K562 (cell line): ENCODE results near the gene OR52E4. TPM values are rescaled to one million over a fixed set of nuclear protein-coding genes. Genes with fewer than 3 reads are reported as not detected.

ENCODE experiments used
- ATAC-seq: fragments of 200-7000 bp; cut with Tn5 transposase; 3 replicates; pipeline ENCODE4 v1.9.1; 2020; ENCODE audit warnings: moderate library complexity
- BruUV-seq: library from RNA; stranded (reverse); fragments of 400-500 nt; replicated peaks from 2 replicates; lab custom pipeline; 2021; lab: Mats Ljungman, UMichigan
- CTCF ChIA-PET: fragments of 300-600 bp; formaldehyde crosslinking; extraction: SDS; loops from one replicate; lab custom pipeline; 2021; ENCODE audit warnings: low intra/inter-chr PET ratio; lab: Yijun Ruan, JAX
- POLR2A ChIA-PET: fragments of 300-600, 350-650 bp; sonication (Branson Sonifier 250); formaldehyde crosslinking; extraction: SDS; loops from one replicate; lab custom pipeline; 2021; ENCODE audit warnings: antibody characterized with exemption, inconsistent platforms; lab: Yijun Ruan, JAX
- DNase-seq, 4 experiments: peaks; one replicate each; pipeline versions ENCODE4 v3.0.0 to v3.0.0-alpha.2; 2011 to 2018; ENCODE audit warnings: low spot score in 3 of 4, mixed read lengths in 3 of 4; ENCODE audit errors: extremely low read depth in 1 of 4
- FAIRE-seq: peaks from 2 replicates; lab custom pipeline; 2011; peaks lifted over from hg19 to GRCh38; lab: Jason Lieb, UNC
- H2AFZ ChIP-seq: 2 replicates; pipeline ENCODE4 v1.6.0; 2011; ENCODE audit warnings: low read depth, low read length, control low read depth, inconsistent platforms
- H3K27ac ChIP-seq: fragments of 200-600 bp; 3 replicates; pipeline ENCODE4 v1.8.0; 2011; ENCODE audit warnings: low read depth, mild to moderate bottlenecking, control low read depth, inconsistent platforms, low read length, moderate library complexity, mixed read lengths; ENCODE audit errors: extremely low read depth
- H3K27me3 ChIP-seq, 2 experiments: fragments of 300-600 bp in 1 of 2; 2 replicates in 1 of 2; 3 replicates in 1 of 2; pipeline versions ENCODE4 v1.6.0 to v1.8.0; 2011; ENCODE audit warnings: inconsistent platforms in 2 of 2, low read length in 2 of 2, mild to moderate bottlenecking in 1 of 2, mixed read lengths in 1 of 2, moderate library complexity in 1 of 2; ENCODE audit not compliant: control insufficient read depth in 2 of 2, insufficient read depth in 2 of 2
- H3K36me3 ChIP-seq: fragments of 300-600 bp; 3 replicates; pipeline ENCODE4 v1.8.0; 2011; ENCODE audit warnings: mild to moderate bottlenecking, low read length, inconsistent platforms; ENCODE audit not compliant: control insufficient read depth, insufficient read depth
- H3K4me1 ChIP-seq, 2 experiments: fragments of 200-600 bp in 1 of 2; replicated peaks in 1 of 2; 2 replicates in 1 of 2; 3 replicates in 1 of 2; pipeline versions ENCODE4 v1.5.1 to v1.8.0; 2011; ENCODE audit warnings: inconsistent platforms in 2 of 2, low read length in 2 of 2, mild to moderate bottlenecking in 1 of 2, mixed read lengths in 1 of 2, moderate library complexity in 1 of 2; ENCODE audit not compliant: control insufficient read depth in 2 of 2, insufficient read depth in 2 of 2
- H3K4me2 ChIP-seq: 2 replicates; pipeline ENCODE4 v1.6.1; 2011; ENCODE audit warnings: low read length, control low read depth, inconsistent platforms, mixed read lengths; ENCODE audit not compliant: insufficient read depth
- H3K4me3 ChIP-seq: fragments of 200-600 bp; sonication (generic), shearing (Covaris generic); 2 replicates; pipeline ENCODE4 v1.5.1; 2016; ENCODE audit warnings: control low read depth, inconsistent platforms
- H3K79me2 ChIP-seq: fragments of 200-600 bp; 3 replicates; pipeline ENCODE4 v1.8.0; 2011; ENCODE audit warnings: low read length, inconsistent platforms; ENCODE audit not compliant: control insufficient read depth, insufficient read depth
- H3K9ac ChIP-seq, 2 experiments: 2 replicates each; pipeline versions ENCODE4 v1.6.0 to v1.6.1; 2011; ENCODE audit warnings: low read depth in 2 of 2, low read length in 2 of 2, control low read depth in 1 of 2, inconsistent platforms in 1 of 2, mild to moderate bottlenecking in 1 of 2, mixed read lengths in 1 of 2; ENCODE audit not compliant: insufficient read depth in 1 of 2
- H3K9me1 ChIP-seq: one replicate; pipeline ENCODE4 v1.6.0; 2011; ENCODE audit warnings: inconsistent platforms, mild to moderate bottlenecking, low read length, moderate library complexity; ENCODE audit not compliant: control insufficient read depth, insufficient read depth
- H3K9me3 ChIP-seq: replicated peaks from 2 replicates; pipeline ENCODE4 v1.5.1; 2011; ENCODE audit warnings: low read depth, low read length, inconsistent platforms; ENCODE audit not compliant: control insufficient read depth, insufficient read depth
- H4K20me1 ChIP-seq: replicated peaks from 2 replicates; pipeline ENCODE4 v1.6.1; 2011; ENCODE audit warnings: low read length, inconsistent platforms, mixed read lengths; ENCODE audit not compliant: control insufficient read depth, insufficient read depth
- ESRRB ChIP-seq: fragments of 250-450 bp; sonication (Bioruptor Pico); IDR thresholded peaks from 2 replicates; pipeline ENCODE4 v1.5.0; 2020; ENCODE audit warnings: mild to moderate bottlenecking, moderate library complexity, borderline replicate concordance
- FOXP1 ChIP-seq: sonication (generic); formaldehyde crosslinking; IDR thresholded peaks from 2 replicates; pipeline ENCODE4 v1.8.0; 2022; ENCODE audit warnings: mild to moderate bottlenecking, missing genetic modification reagents
- HMG20B ChIP-seq: fragments of 250-450 bp; sonication (Bioruptor Pico); IDR thresholded peaks from 2 replicates; pipeline ENCODE4 v1.5.0; 2021; ENCODE audit warnings: mild to moderate bottlenecking
- MTA2 ChIP-seq: fragments of 450-650 bp; IDR thresholded peaks from 2 replicates; pipeline ENCODE4 v1.6.1; 2016; ENCODE audit warnings: low read depth
- NFE2 ChIP-seq: IDR thresholded peaks from 2 replicates; pipeline ENCODE4 v1.6.1; 2014; ENCODE audit warnings: antibody characterized with exemption, low read depth
- NR2F6 ChIP-seq: fragments of 450-650 bp; formaldehyde crosslinking; IDR thresholded peaks from 2 replicates; pipeline ENCODE4 v1.4.0; 2020; ENCODE audit warnings: mild to moderate bottlenecking
- POLR2H ChIP-seq: IDR thresholded peaks from 2 replicates; pipeline ENCODE4 v1.6.1; 2016; ENCODE audit warnings: missing genetic modification characterization, low read depth, mild to moderate bottlenecking, control low read depth, missing compliant biosample characterization, moderate library complexity
- STAG1 ChIP-seq: sonication (generic); formaldehyde crosslinking; IDR thresholded peaks from 2 replicates; pipeline ENCODE4 v1.5.0; 2020; ENCODE audit warnings: missing genetic modification reagents, borderline replicate concordance
- TEAD2 ChIP-seq: fragments of 450-650 bp; IDR thresholded peaks from 2 replicates; pipeline ENCODE4 v1.6.1; 2016; ENCODE audit warnings: missing genetic modification characterization, control low read depth, missing compliant biosample characterization
- ZNF263 ChIP-seq: sonication (generic); formaldehyde crosslinking; IDR thresholded peaks from 2 replicates; pipeline ENCODE4 v1.8.0; 2022; ENCODE audit warnings: mild to moderate bottlenecking, missing genetic modification reagents, borderline replicate concordance
- ZNF354B ChIP-seq: fragments of 250-450 bp; sonication (Bioruptor Pico); IDR thresholded peaks from 2 replicates; pipeline ENCODE4 v1.4.0; 2020
- ZNF583 ChIP-seq: fragments of 250-450 bp; sonication (Bioruptor Pico); IDR thresholded peaks from 2 replicates; pipeline ENCODE4 v1.4.0; 2020
- ZZZ3 ChIP-seq: fragments of 450-650 bp; IDR thresholded peaks from 2 replicates; pipeline ENCODE4 v1.6.1; 2016; ENCODE audit warnings: antibody characterized with exemption, mild to moderate bottlenecking, moderate library complexity
- WGBS: fragments of 100-300 bp; shearing (Covaris generic); methylation state at CpG from one replicate; pipeline ENCODE4 v1.1.6; 2016; ENCODE audit warnings: low coverage, mixed read lengths; ENCODE audit not compliant: insufficient coverage; ENCODE audit errors: missing lambda C conversion rate; 5-methylcytosine and 5-hydroxymethylcytosine counted together
- in situ Hi-C: fragments of 300-500 bp; cut with MboI; formaldehyde crosslinking; loops from 4 replicates; pipeline ENCODE4 v1.15.0; 2018; ENCODE audit warnings: inconsistent platforms, mixed read lengths
- intact Hi-C: fragments of 100-400 bp; cut with micrococcal nuclease; formaldehyde crosslinking; loops from 2 replicates; pipeline ENCODE4 v1.14.2; 2022
- polyA plus RNA-seq, 8 experiments: library from polyadenylated mRNA; depleted of rRNA in 4 of 8; stranded (reverse) in 5 of 8; unstranded in 3 of 8; fragments of >200 nt; fragmentation: Nextera tagmentation in 2 of 8; fragmentation: Illumina TruSeq in 1 of 8; extraction: Ambion mirVana in 2 of 8; extraction: Trizol in 1 of 8; gene quantifications; 2 replicates each; pipeline versions ENCODE4 v1.2.1 to v1.2.3, GENCODE V29; 2011 to 2014; ENCODE audit warnings: inconsistent platforms in 1 of 8, missing spikeins in 1 of 8
- total RNA-seq, 7 experiments: library from RNA; depleted of rRNA in 6 of 7; stranded (reverse); fragments of >200 nt in 6 of 7; fragmentation: Illumina TruSeq in 2 of 7; extraction: Trizol in 2 of 7; gene quantifications; 2 replicates each; pipeline versions ENCODE4 v1.2.1 to v1.2.3, GENCODE V29; 2011 to 2021; ENCODE audit warnings: low replicate concordance in 1 of 7
- TF ChIP-seq, protein P1 (sequence below): IDR thresholded peaks from 3 replicates; pipeline ENCODE4 v1.6.1; 2011; ENCODE audit warnings: borderline replicate concordance, mild to moderate bottlenecking, moderate library complexity; ENCODE audit not compliant: insufficient read length; ENCODE audit errors: extremely low read depth
- TF ChIP-seq, protein P2 (sequence below): sonication (generic); formaldehyde crosslinking; IDR thresholded peaks from 2 replicates; pipeline ENCODE4 v1.8.0; 2023; ENCODE audit warnings: missing genetic modification reagents, mild to moderate bottlenecking, borderline replicate concordance

The OR52E4 gene
- total and polyA plus RNA-seq, 9 of the 15 experiments (the other 6 are each of a cell fraction or from before 2014, with no cell fraction given), result not detected

DNA sequence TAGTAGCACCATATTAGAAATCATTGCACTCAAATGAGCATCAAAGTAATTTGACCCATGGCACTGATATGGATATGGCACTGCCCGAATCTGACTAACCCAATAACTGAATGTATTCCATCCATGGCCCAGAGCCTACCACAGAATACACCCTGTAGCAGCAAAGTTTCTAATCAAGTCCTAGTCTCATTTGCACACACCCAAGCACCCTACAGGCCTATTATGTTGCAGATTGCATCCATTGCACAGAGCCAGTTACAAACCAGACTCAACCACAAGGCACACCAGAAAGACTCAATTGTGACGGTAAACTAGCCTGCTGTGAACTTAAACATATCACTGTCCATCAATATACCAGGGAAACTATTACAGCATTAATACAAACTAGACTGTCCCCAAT is 19.1 kb downstream of the OR52E4 start:
- intact Hi-C loops, result loop anchor here (10.0 kb wide), 1 partner anchor 405 kb away; no protein-coding TSS in a partner anchor
- WGBS, result 0% methylated on average over 2 of the region's 2 CpGs

More for the DNA sequence above, 19.1 kb downstream of the OR52E4 start:
- TF ChIP-seq ESRRB (CRISPR knock-in tag) (no peak), POLR2H (no peak), ZNF263 (CRISPR knock-in tag) (no peak), FOXP1 (CRISPR knock-in tag) (no peak), ZNF354B (CRISPR knock-in tag) (no peak), NFE2 (no peak), STAG1 (CRISPR knock-in tag) (no peak), HMG20B (CRISPR knock-in tag) (no peak), ZNF583 (no peak), NR2F6 (no peak), TEAD2 (tag) (no peak), MTA2 (no peak), ZZZ3 (no peak)
- TF ChIP-seq, protein P1, sequence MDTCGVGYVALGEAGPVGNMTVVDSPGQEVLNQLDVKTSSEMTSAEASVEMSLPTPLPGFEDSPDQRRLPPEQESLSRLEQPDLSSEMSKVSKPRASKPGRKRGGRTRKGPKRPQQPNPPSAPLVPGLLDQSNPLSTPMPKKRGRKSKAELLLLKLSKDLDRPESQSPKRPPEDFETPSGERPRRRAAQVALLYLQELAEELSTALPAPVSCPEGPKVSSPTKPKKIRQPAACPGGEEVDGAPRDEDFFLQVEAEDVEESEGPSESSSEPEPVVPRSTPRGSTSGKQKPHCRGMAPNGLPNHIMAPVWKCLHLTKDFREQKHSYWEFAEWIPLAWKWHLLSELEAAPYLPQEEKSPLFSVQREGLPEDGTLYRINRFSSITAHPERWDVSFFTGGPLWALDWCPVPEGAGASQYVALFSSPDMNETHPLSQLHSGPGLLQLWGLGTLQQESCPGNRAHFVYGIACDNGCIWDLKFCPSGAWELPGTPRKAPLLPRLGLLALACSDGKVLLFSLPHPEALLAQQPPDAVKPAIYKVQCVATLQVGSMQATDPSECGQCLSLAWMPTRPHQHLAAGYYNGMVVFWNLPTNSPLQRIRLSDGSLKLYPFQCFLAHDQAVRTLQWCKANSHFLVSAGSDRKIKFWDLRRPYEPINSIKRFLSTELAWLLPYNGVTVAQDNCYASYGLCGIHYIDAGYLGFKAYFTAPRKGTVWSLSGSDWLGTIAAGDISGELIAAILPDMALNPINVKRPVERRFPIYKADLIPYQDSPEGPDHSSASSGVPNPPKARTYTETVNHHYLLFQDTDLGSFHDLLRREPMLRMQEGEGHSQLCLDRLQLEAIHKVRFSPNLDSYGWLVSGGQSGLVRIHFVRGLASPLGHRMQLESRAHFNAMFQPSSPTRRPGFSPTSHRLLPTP, result no peak
- TF ChIP-seq, protein P2, sequence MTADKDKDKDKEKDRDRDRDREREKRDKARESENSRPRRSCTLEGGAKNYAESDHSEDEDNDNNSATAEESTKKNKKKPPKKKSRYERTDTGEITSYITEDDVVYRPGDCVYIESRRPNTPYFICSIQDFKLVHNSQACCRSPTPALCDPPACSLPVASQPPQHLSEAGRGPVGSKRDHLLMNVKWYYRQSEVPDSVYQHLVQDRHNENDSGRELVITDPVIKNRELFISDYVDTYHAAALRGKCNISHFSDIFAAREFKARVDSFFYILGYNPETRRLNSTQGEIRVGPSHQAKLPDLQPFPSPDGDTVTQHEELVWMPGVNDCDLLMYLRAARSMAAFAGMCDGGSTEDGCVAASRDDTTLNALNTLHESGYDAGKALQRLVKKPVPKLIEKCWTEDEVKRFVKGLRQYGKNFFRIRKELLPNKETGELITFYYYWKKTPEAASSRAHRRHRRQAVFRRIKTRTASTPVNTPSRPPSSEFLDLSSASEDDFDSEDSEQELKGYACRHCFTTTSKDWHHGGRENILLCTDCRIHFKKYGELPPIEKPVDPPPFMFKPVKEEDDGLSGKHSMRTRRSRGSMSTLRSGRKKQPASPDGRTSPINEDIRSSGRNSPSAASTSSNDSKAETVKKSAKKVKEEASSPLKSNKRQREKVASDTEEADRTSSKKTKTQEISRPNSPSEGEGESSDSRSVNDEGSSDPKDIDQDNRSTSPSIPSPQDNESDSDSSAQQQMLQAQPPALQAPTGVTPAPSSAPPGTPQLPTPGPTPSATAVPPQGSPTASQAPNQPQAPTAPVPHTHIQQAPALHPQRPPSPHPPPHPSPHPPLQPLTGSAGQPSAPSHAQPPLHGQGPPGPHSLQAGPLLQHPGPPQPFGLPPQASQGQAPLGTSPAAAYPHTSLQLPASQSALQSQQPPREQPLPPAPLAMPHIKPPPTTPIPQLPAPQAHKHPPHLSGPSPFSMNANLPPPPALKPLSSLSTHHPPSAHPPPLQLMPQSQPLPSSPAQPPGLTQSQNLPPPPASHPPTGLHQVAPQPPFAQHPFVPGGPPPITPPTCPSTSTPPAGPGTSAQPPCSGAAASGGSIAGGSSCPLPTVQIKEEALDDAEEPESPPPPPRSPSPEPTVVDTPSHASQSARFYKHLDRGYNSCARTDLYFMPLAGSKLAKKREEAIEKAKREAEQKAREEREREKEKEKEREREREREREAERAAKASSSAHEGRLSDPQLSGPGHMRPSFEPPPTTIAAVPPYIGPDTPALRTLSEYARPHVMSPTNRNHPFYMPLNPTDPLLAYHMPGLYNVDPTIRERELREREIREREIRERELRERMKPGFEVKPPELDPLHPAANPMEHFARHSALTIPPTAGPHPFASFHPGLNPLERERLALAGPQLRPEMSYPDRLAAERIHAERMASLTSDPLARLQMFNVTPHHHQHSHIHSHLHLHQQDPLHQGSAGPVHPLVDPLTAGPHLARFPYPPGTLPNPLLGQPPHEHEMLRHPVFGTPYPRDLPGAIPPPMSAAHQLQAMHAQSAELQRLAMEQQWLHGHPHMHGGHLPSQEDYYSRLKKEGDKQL (CRISPR knock-in tag), result no peak
- no TSS peak for BruUV-seq
- Histone ChIP-seq H3K9me1 (no peaks in the 10 kb centered on the region), H3K9ac (no peak overlapping the region), H3K79me2 (no peaks in the 10 kb centered on the region), H2AFZ (no peak overlapping the region), H4K20me1 (no peaks in the 10 kb centered on the region), H3K9me3 (no peaks in the 10 kb centered on the region), H3K4me3 (no peak overlapping the region), H3K4me1 (no peaks in the 10 kb centered on the region), H3K4me2 (no peak overlapping the region), H3K36me3 (no peaks in the 10 kb centered on the region), H3K27me3 (peaks cover 2 to 4% of the 10 kb centered on the region in 2 experiments; a peak in 3 of 5 replicates), H3K27ac (no peak overlapping the region)
- no peak for ATAC-seq
- CTCF ChIA-PET, result no interaction called here
- POLR2A ChIA-PET, result no interaction called here
- DNase-seq, result no peak
- no peak for FAIRE-seq
- in situ Hi-C loops, result no loop called here
